NB4 (cell line): ENCODE data around the gene FASTK.

Experiments
- DNase-seq: peaks from one replicate; pipeline ENCODE4 v3.0.0; 2010; ENCODE audit warnings: low read depth
- H3K4me3 ChIP-seq: one replicate; pipeline ENCODE4 v1.5.1; 2011; ENCODE audit warnings: mild to moderate bottlenecking, low read depth, low read length, moderate library complexity
- MAX ChIP-seq: IDR thresholded peaks from 2 replicates; pipeline ENCODE4 v1.6.1; 2011; ENCODE audit warnings: low read depth, low read length
- MYC ChIP-seq: IDR thresholded peaks from 2 replicates; pipeline ENCODE4 v1.6.1; 2011; ENCODE audit warnings: low read depth, low read length
- POLR2A ChIP-seq: IDR thresholded peaks from 2 replicates; pipeline ENCODE4 v1.6.1; 2011; ENCODE audit warnings: mild to moderate bottlenecking; ENCODE audit not compliant: insufficient read length; ENCODE audit errors: extremely low read depth
- TF ChIP-seq, protein P1 (sequence below): IDR thresholded peaks from one replicate; pipeline ENCODE4 v1.5.1; 2012; ENCODE audit warnings: low read depth, low read length

FASTK gene

DNA sequence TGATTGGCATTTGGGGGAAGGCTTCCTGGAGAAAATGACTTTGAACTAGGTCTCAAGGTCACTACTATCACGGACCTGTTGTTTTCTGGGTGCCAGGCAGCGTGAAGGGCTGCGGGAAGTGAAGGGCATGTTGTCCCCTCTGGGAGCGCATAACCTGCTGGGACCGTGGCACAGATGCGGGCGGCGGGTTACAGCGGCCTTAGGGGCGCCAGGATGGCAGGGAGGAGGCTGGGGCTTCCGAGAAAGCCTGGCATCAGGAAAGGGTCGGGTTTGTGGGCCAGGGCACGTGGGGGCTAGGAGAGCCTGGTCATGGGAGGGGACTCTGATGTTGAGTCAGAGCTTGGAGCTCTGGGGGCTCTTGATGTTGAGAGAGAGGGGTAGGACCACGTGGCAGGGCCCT is 15.1 kb downstream of the FASTK start:
- TF ChIP-seq POLR2A, result no peak
- H3K4me3 ChIP-seq, result no peak overlapping the region
- DNase-seq, result no peak

- TF ChIP-seq MYC, result no peak
- no peak for TF ChIP-seq POLR2A
- TF ChIP-seq MAX, result no peak
- TF ChIP-seq, protein P1, sequence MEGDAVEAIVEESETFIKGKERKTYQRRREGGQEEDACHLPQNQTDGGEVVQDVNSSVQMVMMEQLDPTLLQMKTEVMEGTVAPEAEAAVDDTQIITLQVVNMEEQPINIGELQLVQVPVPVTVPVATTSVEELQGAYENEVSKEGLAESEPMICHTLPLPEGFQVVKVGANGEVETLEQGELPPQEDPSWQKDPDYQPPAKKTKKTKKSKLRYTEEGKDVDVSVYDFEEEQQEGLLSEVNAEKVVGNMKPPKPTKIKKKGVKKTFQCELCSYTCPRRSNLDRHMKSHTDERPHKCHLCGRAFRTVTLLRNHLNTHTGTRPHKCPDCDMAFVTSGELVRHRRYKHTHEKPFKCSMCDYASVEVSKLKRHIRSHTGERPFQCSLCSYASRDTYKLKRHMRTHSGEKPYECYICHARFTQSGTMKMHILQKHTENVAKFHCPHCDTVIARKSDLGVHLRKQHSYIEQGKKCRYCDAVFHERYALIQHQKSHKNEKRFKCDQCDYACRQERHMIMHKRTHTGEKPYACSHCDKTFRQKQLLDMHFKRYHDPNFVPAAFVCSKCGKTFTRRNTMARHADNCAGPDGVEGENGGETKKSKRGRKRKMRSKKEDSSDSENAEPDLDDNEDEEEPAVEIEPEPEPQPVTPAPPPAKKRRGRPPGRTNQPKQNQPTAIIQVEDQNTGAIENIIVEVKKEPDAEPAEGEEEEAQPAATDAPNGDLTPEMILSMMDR, result no peak
- no peak for DNase-seq
- H3K4me3 ChIP-seq, result no peak overlapping the region
Observed at GRCh38 chr7:151064993-151065392, 15.6 kb downstream of the FASTK start.

- no peak overlapping the region for H3K4me3 ChIP-seq
- DNase-seq, result no peak
- TF ChIP-seq, protein P1, result no peak
- TF ChIP-seq MAX (no peak), MYC (no peak), POLR2A (no peak)
Observed at GRCh38 chr7:151064454-151064853, 16.2 kb downstream of the FASTK start.

DNA sequence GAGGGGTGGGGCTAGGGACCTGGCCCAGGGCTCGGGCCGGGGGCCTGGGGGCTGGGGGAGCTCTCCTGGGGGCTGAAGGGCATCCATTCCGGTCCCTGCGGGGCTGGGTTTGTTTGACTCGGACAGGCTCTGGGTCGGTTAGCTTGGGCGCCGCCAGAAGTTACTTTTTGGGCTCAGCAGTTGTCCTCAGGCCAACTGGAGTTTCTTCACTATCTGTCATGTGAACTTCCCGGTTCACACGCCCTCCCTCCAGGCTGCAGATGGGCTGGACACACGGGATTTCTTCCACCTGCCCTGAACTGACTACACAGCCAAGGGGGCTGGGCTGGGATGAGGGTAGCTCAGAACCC is 17.4 kb downstream of the FASTK start:
- H3K4me3 ChIP-seq, result no peak overlapping the region
- TF ChIP-seq MYC, result no peak
- TF ChIP-seq POLR2A, result no peak
- TF ChIP-seq MAX, result no peak
- TF ChIP-seq, protein P1, result no peak
- no peak for DNase-seq

- no peak for DNase-seq
- H3K4me3 ChIP-seq, result no peak overlapping the region
Observed at GRCh38 chr7:151062399-151063211, 18.0 kb downstream of the FASTK start.

DNA sequence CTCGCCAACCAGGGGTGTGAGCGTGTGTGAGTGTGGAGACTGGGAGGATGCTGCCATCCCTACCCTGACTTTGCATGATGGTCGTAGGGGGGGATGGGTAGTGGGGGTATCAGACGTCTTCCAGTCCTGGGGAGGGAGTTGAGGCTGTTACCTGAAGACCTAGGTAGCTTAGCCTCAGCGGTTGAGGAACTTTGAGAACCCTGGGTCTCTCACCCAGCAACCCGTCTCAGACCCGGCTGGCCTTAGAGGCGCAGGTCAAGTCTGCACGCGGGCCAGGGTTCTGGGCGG is 18.6 kb downstream of the FASTK start:
- no peak for DNase-seq
- no peak for TF ChIP-seq MYC
- no peak for TF ChIP-seq POLR2A
- TF ChIP-seq, protein P1, result no peak
- TF ChIP-seq MAX, result no peak
- H3K4me3 ChIP-seq, result no peak overlapping the region

More at GRCh38 chr7:151062399-151063211, 18.0 kb downstream of the FASTK start:
- TF ChIP-seq MAX (no peak), MYC (no peak), POLR2A (no peak)
- TF ChIP-seq, protein P1, result no peak
